Activated T-cell treated with anti-CD3 and anti-CD28 coated beads, Interleukin-2, amount 50 U/mL, for 4 hours (primary cell): Measurements from ENCODE around the gene KRT73. TPM values are rescaled to one million over a fixed set of nuclear protein-coding genes. Genes with fewer than 3 reads are reported as not detected.

Source experiments
- ATAC-seq, 2 donors: fragments of 200-7000 bp; cut with Tn5 transposase; one replicate each; pipeline ENCODE4 v1.10.0; 2021
- DNase-seq: peaks from one replicate; pipeline ENCODE4 v3.0.0-alpha.2; 2020
- H3K27me3 Mint-ChIP-seq: one replicate; pipeline ENCODE4 v1.8.0; 2021; ENCODE audit warnings: low read depth, mixed read lengths
- H3K36me3 Mint-ChIP-seq: one replicate; pipeline ENCODE4 v1.8.0; 2022; ENCODE audit warnings: mixed read lengths; ENCODE audit not compliant: insufficient read depth
- H3K4me1 Mint-ChIP-seq: one replicate; pipeline ENCODE4 v1.8.0; 2021; ENCODE audit warnings: low read depth, mixed read lengths
- H3K4me3 Mint-ChIP-seq: one replicate; pipeline ENCODE4 v1.8.0; 2021; ENCODE audit warnings: mild to moderate bottlenecking, moderate library complexity, mixed read lengths
- H3K9me3 Mint-ChIP-seq: one replicate; pipeline ENCODE4 v1.8.0; 2021; ENCODE audit warnings: mixed read lengths
- total RNA-seq, 3 donors: library from RNA; stranded (reverse); gene quantifications; one replicate each; pipeline ENCODE4 v1.2.1, GENCODE V29; 2021

The KRT73 gene
- total RNA-seq, 3 donors from 2014 or later: 0.16 to 0.23 (median 0.22) TPM

GRCh38 chr12:52655251-52655650 lies 36.9 kb upstream of the KRT73 start:
- ATAC-seq (no peak), DNase-seq (no peak)
- Mint-ChIP-seq H3K4me3 (no peak overlapping the region), H3K36me3 (no peaks in the 10 kb centered on the region), H3K4me1 (no peaks in the 10 kb centered on the region), H3K9me3 (no peaks in the 10 kb centered on the region), H3K27me3 (no peaks in the 10 kb centered on the region)

GRCh38 chr12:52651726-52652261 lies 33.4 kb upstream of the KRT73 start, which contains the start of gene KRT2:
KRT2 (minus strand) TSS chr12:52652211; CDS start chr12:52652142, 69 bp downstream.
- peaks cover 27% of the 10 kb centered on the region for H3K4me1 Mint-ChIP-seq
- DNase-seq (no peak), ATAC-seq (no peak)
- no peaks in the 10 kb centered on the region for H3K36me3 Mint-ChIP-seq
- no peak within 1 kb of the TSS for H3K4me3 Mint-ChIP-seq
- no peaks in the 10 kb centered on the region for H3K9me3 Mint-ChIP-seq
- H3K27me3 Mint-ChIP-seq: no peaks in the 10 kb centered on the region

GRCh38 chr12:52650520-52651081 lies 32.2 kb upstream of the KRT73 start:
- peaks cover 39% of the 10 kb centered on the region for H3K4me1 Mint-ChIP-seq
- no peaks in the 10 kb centered on the region for H3K9me3 Mint-ChIP-seq
- DNase-seq (no peak), ATAC-seq (no peak)
- no peaks in the 10 kb centered on the region for H3K27me3 Mint-ChIP-seq
- H3K4me3 Mint-ChIP-seq: no peak overlapping the region
- H3K36me3 Mint-ChIP-seq: no peaks in the 10 kb centered on the region

- Mint-ChIP-seq H3K4me1 (peaks cover 54% of the 10 kb centered on the region), H3K27me3 (no peaks in the 10 kb centered on the region), H3K36me3 (no peaks in the 10 kb centered on the region), H3K4me3 (no peak overlapping the region), H3K9me3 (no peaks in the 10 kb centered on the region)
- no peak for DNase-seq
- no peak for ATAC-seq
These were observed 30.7 kb upstream of the KRT73 start for GRCh38 chr12:52649066-52649465.

- no peak for DNase-seq
- H3K36me3 Mint-ChIP-seq: no peaks in the 10 kb centered on the region
- H3K4me1 Mint-ChIP-seq: peaks cover 58% of the 10 kb centered on the region
- H3K9me3 Mint-ChIP-seq: no peaks in the 10 kb centered on the region
- no peaks in the 10 kb centered on the region for H3K27me3 Mint-ChIP-seq
- ATAC-seq: no peak
- no peak overlapping the region for H3K4me3 Mint-ChIP-seq
These were observed 29.7 kb upstream of the KRT73 start for GRCh38 chr12:52648012-52648550.

GRCh38 chr12:52647601-52648000 lies 29.2 kb upstream of the KRT73 start:
- no peaks in the 10 kb centered on the region for H3K9me3 Mint-ChIP-seq
- DNase-seq (no peak), ATAC-seq (no peak)
- H3K4me1 Mint-ChIP-seq: peaks cover 62% of the 10 kb centered on the region
- H3K27me3 Mint-ChIP-seq: no peaks in the 10 kb centered on the region
- no peaks in the 10 kb centered on the region for H3K36me3 Mint-ChIP-seq
- no peak overlapping the region for H3K4me3 Mint-ChIP-seq

GRCh38 chr12:52646613-52647012 lies 28.3 kb upstream of the KRT73 start:
- H3K27me3 Mint-ChIP-seq: no peaks in the 10 kb centered on the region
- peaks cover 71% of the 10 kb centered on the region for H3K4me1 Mint-ChIP-seq
- no peak overlapping the region for H3K4me3 Mint-ChIP-seq
- H3K36me3 Mint-ChIP-seq: no peaks in the 10 kb centered on the region
- no peak for DNase-seq
- no peak for ATAC-seq
- H3K9me3 Mint-ChIP-seq: no peaks in the 10 kb centered on the region

- ATAC-seq (no peak), DNase-seq (no peak)
- H3K9me3 Mint-ChIP-seq: no peaks in the 10 kb centered on the region
- peak overlapping the region; percentile 35 for H3K4me3 Mint-ChIP-seq
- H3K36me3 Mint-ChIP-seq: no peaks in the 10 kb centered on the region
- H3K27me3 Mint-ChIP-seq: no peaks in the 10 kb centered on the region
- H3K4me1 Mint-ChIP-seq: peaks cover 77% of the 10 kb centered on the region
These were observed 27.6 kb upstream of the KRT73 start for GRCh38 chr12:52645982-52646381.

- Mint-ChIP-seq H3K9me3 (no peaks in the 10 kb centered on the region), H3K27me3 (no peaks in the 10 kb centered on the region), H3K4me1 (peaks cover 80% of the 10 kb centered on the region), H3K36me3 (no peaks in the 10 kb centered on the region), H3K4me3 (no peak overlapping the region)
- no peak for DNase-seq
- peak; percentile 74 to 80 for ATAC-seq
These were observed 26.9 kb upstream of the KRT73 start for GRCh38 chr12:52645120-52645761.

- Mint-ChIP-seq H3K36me3 (no peaks in the 10 kb centered on the region), H3K9me3 (no peaks in the 10 kb centered on the region), H3K4me1 (peaks cover 75% of the 10 kb centered on the region), H3K27me3 (no peaks in the 10 kb centered on the region), H3K4me3 (no peak overlapping the region)
- ATAC-seq: no peak
- no peak for DNase-seq
These were observed 25.7 kb upstream of the KRT73 start for GRCh38 chr12:52644078-52644415.

GRCh38 chr12:52643233-52644077 lies 25.1 kb upstream of the KRT73 start:
- H3K4me1 Mint-ChIP-seq: peaks cover 69% of the 10 kb centered on the region
- H3K4me3 Mint-ChIP-seq: no peak overlapping the region
- H3K27me3 Mint-ChIP-seq: no peaks in the 10 kb centered on the region
- no peaks in the 10 kb centered on the region for H3K9me3 Mint-ChIP-seq
- ATAC-seq (no peak), DNase-seq (no peak)
- no peaks in the 10 kb centered on the region for H3K36me3 Mint-ChIP-seq

- Mint-ChIP-seq H3K9me3 (no peaks in the 10 kb centered on the region), H3K4me1 (peaks cover 54% of the 10 kb centered on the region), H3K4me3 (no peak overlapping the region), H3K36me3 (no peaks in the 10 kb centered on the region), H3K27me3 (no peaks in the 10 kb centered on the region)
- DNase-seq (no peak), ATAC-seq (no peak)
These were observed 23.1 kb upstream of the KRT73 start for GRCh38 chr12:52641468-52641867.

GRCh38 chr12:52637299-52637698 lies 18.9 kb upstream of the KRT73 start:
- no peaks in the 10 kb centered on the region for H3K27me3 Mint-ChIP-seq
- no peak for DNase-seq
- H3K4me1 Mint-ChIP-seq: peaks cover 44% of the 10 kb centered on the region
- H3K36me3 Mint-ChIP-seq: no peaks in the 10 kb centered on the region
- no peaks in the 10 kb centered on the region for H3K9me3 Mint-ChIP-seq
- no peak overlapping the region for H3K4me3 Mint-ChIP-seq
- ATAC-seq: no peak

- no peaks in the 10 kb centered on the region for H3K9me3 Mint-ChIP-seq
- H3K36me3 Mint-ChIP-seq: no peaks in the 10 kb centered on the region
- H3K27me3 Mint-ChIP-seq: no peaks in the 10 kb centered on the region
- peaks cover 45% of the 10 kb centered on the region for H3K4me1 Mint-ChIP-seq
- no peak for DNase-seq
- no peak for ATAC-seq
- H3K4me3 Mint-ChIP-seq: no peak overlapping the region
These were observed 18.4 kb upstream of the KRT73 start for GRCh38 chr12:52636592-52637258.
